Mesendoderm (in vitro differentiated cells): ENCODE data around the gene PKDREJ.

Experiments used
- DNase-seq: peaks from one replicate; pipeline ENCODE4 v3.0.0; 2013
- H2AK5ac ChIP-seq: 2 replicates; pipeline ENCODE4 v1.6.1; 2013; ENCODE audit warnings: low read length, inconsistent platforms
- H2BK120ac ChIP-seq: 2 replicates; pipeline ENCODE4 v1.6.1; 2013; ENCODE audit warnings: low read depth, mild to moderate bottlenecking, low read length, moderate library complexity, mixed read lengths
- H2BK15ac ChIP-seq: replicated peaks from 2 replicates; pipeline ENCODE4 v1.6.1; 2013; ENCODE audit warnings: low read depth, mild to moderate bottlenecking, moderate library complexity
- H2BK5ac ChIP-seq: 2 replicates; pipeline ENCODE4 v1.6.1; 2013; ENCODE audit warnings: low read length, inconsistent platforms
- H3K18ac ChIP-seq: 2 replicates; pipeline ENCODE4 v1.6.1; 2013; ENCODE audit warnings: mild to moderate bottlenecking, low read length, mixed read lengths
- H3K23ac ChIP-seq: one replicate; pipeline ENCODE4 v1.6.1; 2013; ENCODE audit warnings: low read length
- H3K27ac ChIP-seq: 2 replicates; pipeline ENCODE4 v1.5.1; 2013; ENCODE audit warnings: low read depth, mild to moderate bottlenecking, inconsistent platforms, low read length, moderate library complexity
- H3K27me3 ChIP-seq: 2 replicates; pipeline ENCODE4 v1.6.1; 2013; ENCODE audit warnings: low read length, control low read depth, mild to moderate bottlenecking, inconsistent platforms; ENCODE audit not compliant: insufficient read depth, poor library complexity
- H3K36me3 ChIP-seq: 2 replicates; pipeline ENCODE4 v1.6.1; 2013; ENCODE audit warnings: low read length, inconsistent platforms; ENCODE audit not compliant: control insufficient read depth, insufficient read depth
- H3K4ac ChIP-seq: one replicate; pipeline ENCODE4 v1.6.1; 2013; ENCODE audit warnings: low read depth, mild to moderate bottlenecking, low read length, moderate library complexity
- H3K4me1 ChIP-seq: 2 replicates; pipeline ENCODE4 v1.6.1; 2013; ENCODE audit warnings: low read depth, low read length, inconsistent platforms; ENCODE audit not compliant: control insufficient read depth
- H3K4me2 ChIP-seq: 2 replicates; pipeline ENCODE4 v1.6.1; 2013; ENCODE audit warnings: low read length
- H3K4me3 ChIP-seq: 2 replicates; pipeline ENCODE4 v1.5.1; 2013; ENCODE audit warnings: mild to moderate bottlenecking, low read length
- H3K56ac ChIP-seq: one replicate; pipeline ENCODE4 v1.6.1; 2013; ENCODE audit warnings: low read length
- H3K79me1 ChIP-seq: 2 replicates; pipeline ENCODE4 v1.6.1; 2013; ENCODE audit warnings: low read length, inconsistent platforms
- H3K79me2 ChIP-seq: 2 replicates; pipeline ENCODE4 v1.6.1; 2013; ENCODE audit warnings: mild to moderate bottlenecking, low read length; ENCODE audit not compliant: control insufficient read depth, insufficient read depth
- H3K9ac ChIP-seq: 2 replicates; pipeline ENCODE4 v1.6.1; 2013; ENCODE audit warnings: low read length, inconsistent platforms
- H4K5ac ChIP-seq: one replicate; pipeline ENCODE4 v1.6.1; 2013; ENCODE audit warnings: low read length
- H4K8ac ChIP-seq: one replicate; pipeline ENCODE4 v1.6.1; 2013; ENCODE audit warnings: low read depth, mild to moderate bottlenecking, control low read depth, low read length, moderate library complexity
- WGBS: extraction: QIAGEN DNeasy Blood & Tissue Kit; methylation state at CpG from one replicate; pipeline ENCODE4 v1.1.7; 2013; ENCODE audit warnings: low lambda C conversion rate, missing lambda C conversion rate; ENCODE audit not compliant: insufficient coverage; ENCODE audit errors: extremely low coverage; 5-methylcytosine and 5-hydroxymethylcytosine counted together

The PKDREJ gene

GRCh38 chr22:46290843-46291785, 28.0 kb upstream of the PKDREJ start:
- Histone ChIP-seq H3K79me1 (no peaks in the 10 kb centered on the region), H2BK5ac (no peak overlapping the region), H2BK15ac (no peak overlapping the region), H3K36me3 (no peaks in the 10 kb centered on the region), H4K8ac (no peak overlapping the region), H3K27ac (no peak overlapping the region), H2AK5ac (no peak overlapping the region), H3K27me3 (no peaks in the 10 kb centered on the region), H3K4me1 (no peaks in the 10 kb centered on the region), H3K4me2 (no peak overlapping the region), H4K5ac (no peak overlapping the region), H3K9ac (no peak overlapping the region), H3K18ac (no peak overlapping the region), H3K4ac (no peak overlapping the region), H3K4me3 (no peak overlapping the region), H3K23ac (no peak overlapping the region), H2BK120ac (no peak overlapping the region), H3K79me2 (no peaks in the 10 kb centered on the region), H3K56ac (no peak overlapping the region)
- DNase-seq = no peak
- WGBS = no CpG with 5 or more reads among the region's 23 CpGs

GRCh38 chr22:46290121-46290842, 27.1 kb upstream of the PKDREJ start:
- Histone ChIP-seq H3K4me1 (no peaks in the 10 kb centered on the region), H3K27ac (no peak overlapping the region), H3K9ac (no peak overlapping the region), H2BK120ac (no peak overlapping the region), H3K79me1 (no peaks in the 10 kb centered on the region), H3K27me3 (no peaks in the 10 kb centered on the region), H3K36me3 (no peaks in the 10 kb centered on the region), H2BK5ac (no peak overlapping the region), H3K4me2 (no peak overlapping the region), H3K4ac (no peak overlapping the region), H3K18ac (no peak overlapping the region), H4K8ac (no peak overlapping the region), H3K4me3 (no peak overlapping the region), H2BK15ac (no peak overlapping the region), H3K56ac (no peak overlapping the region), H3K23ac (no peak overlapping the region), H4K5ac (no peak overlapping the region), H3K79me2 (no peaks in the 10 kb centered on the region), H2AK5ac (no peak overlapping the region)
- DNase-seq = no peak
- whole genome bisulfite sequencing = no CpG with 5 or more reads among the region's 17 CpGs

- no peak overlapping the region for H3K56ac ChIP-seq
- no peak overlapping the region for H2BK5ac ChIP-seq
- no peak overlapping the region for H3K4me2 ChIP-seq
- no peak overlapping the region for H3K4ac ChIP-seq
- H4K5ac ChIP-seq = no peak overlapping the region
- H4K8ac ChIP-seq = no peak overlapping the region
- DNase-seq = no peak
- no peaks in the 10 kb centered on the region for H3K4me1 ChIP-seq
- H2AK5ac ChIP-seq = no peak overlapping the region
- no peak overlapping the region for H2BK15ac ChIP-seq
- no peak overlapping the region for H3K27ac ChIP-seq
- no CpG with 5 or more reads among the region's 33 CpGs for WGBS
- no peak overlapping the region for H3K9ac ChIP-seq
- H3K36me3 ChIP-seq = no peaks in the 10 kb centered on the region
- no peak overlapping the region for H2BK120ac ChIP-seq
- no peak overlapping the region for H3K4me3 ChIP-seq
- H3K18ac ChIP-seq = no peak overlapping the region
- no peaks in the 10 kb centered on the region for H3K79me1 ChIP-seq
- no peak overlapping the region for H3K23ac ChIP-seq
- no peaks in the 10 kb centered on the region for H3K79me2 ChIP-seq
- no peaks in the 10 kb centered on the region for H3K27me3 ChIP-seq
These were observed 26.2 kb upstream of the PKDREJ start for GRCh38 chr22:46289244-46289891.

- Histone ChIP-seq H2AK5ac (no peak overlapping the region), H3K4me1 (no peaks in the 10 kb centered on the region), H4K5ac (no peak overlapping the region), H3K23ac (no peak overlapping the region), H3K79me2 (no peaks in the 10 kb centered on the region), H3K56ac (no peak overlapping the region), H3K4ac (no peak overlapping the region), H3K79me1 (no peaks in the 10 kb centered on the region), H2BK120ac (no peak overlapping the region), H3K18ac (no peak overlapping the region), H3K4me3 (no peak overlapping the region), H3K27ac (no peak overlapping the region), H4K8ac (no peak overlapping the region), H3K4me2 (no peak overlapping the region), H3K36me3 (no peaks in the 10 kb centered on the region), H2BK15ac (no peak overlapping the region), H3K27me3 (no peaks in the 10 kb centered on the region), H2BK5ac (no peak overlapping the region), H3K9ac (no peak overlapping the region)
- no peak for DNase-seq
- no CpG with 5 or more reads among the region's 7 CpGs for WGBS
These were observed 25.7 kb upstream of the PKDREJ start for GRCh38 chr22:46288846-46289243.

GRCh38 chr22:46287873-46288751, 25.0 kb upstream of the PKDREJ start:
- H4K8ac ChIP-seq = no peak overlapping the region
- H3K79me1 ChIP-seq = no peaks in the 10 kb centered on the region
- DNase-seq = no peak
- H3K79me2 ChIP-seq = no peaks in the 10 kb centered on the region
- H3K23ac ChIP-seq = no peak overlapping the region
- H2BK120ac ChIP-seq = no peak overlapping the region
- H3K18ac ChIP-seq = no peak overlapping the region
- no peak overlapping the region for H3K4me2 ChIP-seq
- H3K27ac ChIP-seq = no peak overlapping the region
- H2AK5ac ChIP-seq = no peak overlapping the region
- H3K4me3 ChIP-seq = no peak overlapping the region
- H4K5ac ChIP-seq = no peak overlapping the region
- no peak overlapping the region for H3K9ac ChIP-seq
- H3K36me3 ChIP-seq = no peaks in the 10 kb centered on the region
- no peak overlapping the region for H3K4ac ChIP-seq
- H3K4me1 ChIP-seq = no peaks in the 10 kb centered on the region
- H2BK5ac ChIP-seq = no peak overlapping the region
- no CpG with 5 or more reads among the region's 24 CpGs for WGBS
- H3K56ac ChIP-seq = no peak overlapping the region
- H2BK15ac ChIP-seq = no peak overlapping the region
- H3K27me3 ChIP-seq = no peaks in the 10 kb centered on the region
